HepG2 (cell line): ENCODE measurements around the gene TMEM19. TPM values are rescaled to one million over a fixed set of nuclear protein-coding genes. Genes with fewer than 3 reads are reported as not detected.

ENCODE experiments used
- ADNP ChIP-seq: sonication (generic); formaldehyde crosslinking; IDR thresholded peaks from 2 replicates; pipeline ENCODE4 v1.4.0; 2020; ENCODE audit warnings: missing genetic modification reagents
- CBX1 ChIP-seq: IDR thresholded peaks from one replicate; pipeline ENCODE4 v1.6.1; 2016; ENCODE audit warnings: antibody characterized with exemption, low read depth
- CBX5 ChIP-seq: sonication (generic); formaldehyde crosslinking; IDR thresholded peaks from 2 replicates; pipeline ENCODE4 v1.4.0; 2020; ENCODE audit warnings: missing genetic modification reagents, borderline replicate concordance
- EED ChIP-seq: sonication (generic); formaldehyde crosslinking; IDR thresholded peaks from 2 replicates; pipeline ENCODE4 v1.5.0; 2020; ENCODE audit warnings: mild to moderate bottlenecking, missing genetic modification reagents
- ELF3 ChIP-seq: IDR thresholded peaks from 2 replicates; pipeline ENCODE4 v1.6.1; 2016; ENCODE audit warnings: missing genetic modification reagents, missing compliant biosample characterization
- ERF ChIP-seq: IDR thresholded peaks from 2 replicates; pipeline ENCODE4 v1.6.1; 2018; ENCODE audit warnings: missing biosample characterization, missing genetic modification reagents
- FOSL2 ChIP-seq: sonication (generic); formaldehyde crosslinking; IDR thresholded peaks from 2 replicates; pipeline ENCODE4 v1.4.0; 2020; ENCODE audit warnings: missing genetic modification reagents
- MED8 ChIP-seq: sonication (generic); formaldehyde crosslinking; IDR thresholded peaks from 2 replicates; pipeline ENCODE4 v1.8.1; 2023; ENCODE audit warnings: mild to moderate bottlenecking, missing genetic modification reagents; ENCODE audit not compliant: insufficient replicate concordance
- MIER2 ChIP-seq: IDR thresholded peaks from 2 replicates; pipeline ENCODE4 v1.6.1; 2016; ENCODE audit warnings: missing biosample characterization, missing genetic modification reagents
- RBAK ChIP-seq: sonication (generic); formaldehyde crosslinking; IDR thresholded peaks from 2 replicates; pipeline ENCODE4 v1.5.1; 2020; ENCODE audit warnings: mild to moderate bottlenecking, missing genetic modification reagents
- SALL2 ChIP-seq: sonication (generic); formaldehyde crosslinking; IDR thresholded peaks from 2 replicates; pipeline ENCODE4 v1.8.1; 2023; ENCODE audit warnings: mild to moderate bottlenecking, missing genetic modification reagents, inconsistent platforms
- SP1 ChIP-seq, 2 experiments: fragments of 450-650 bp in 1 of 2; sonication (generic) in 1 of 2; formaldehyde crosslinking in 1 of 2; IDR thresholded peaks; 2 replicates each; pipeline versions ENCODE4 v1.4.0 to v1.6.1; 2016 to 2020; ENCODE audit warnings: missing genetic modification reagents in 1 of 2
- ZC3H13 ChIP-seq: sonication (generic); formaldehyde crosslinking; IDR thresholded peaks from 2 replicates; pipeline ENCODE4 v1.8.1; 2023; ENCODE audit warnings: mild to moderate bottlenecking, missing genetic modification reagents, moderate library complexity
- ZNF367 ChIP-seq: sonication (generic); formaldehyde crosslinking; IDR thresholded peaks from 2 replicates; pipeline ENCODE4 v1.4.0; 2020; ENCODE audit warnings: missing genetic modification reagents, borderline replicate concordance
- ZSCAN25 ChIP-seq: sonication (generic); formaldehyde crosslinking; IDR thresholded peaks from 2 replicates; pipeline ENCODE4 v1.8.0; 2022; ENCODE audit warnings: mild to moderate bottlenecking, missing genetic modification reagents
- polyA plus RNA-seq, 8 experiments: library from polyadenylated mRNA; depleted of rRNA in 3 of 8; stranded (reverse) in 7 of 8; unstranded in 1 of 8; fragments of >200 nt; fragmentation: Illumina TruSeq in 4 of 8; extraction: Trizol in 4 of 8; gene quantifications; 2 replicates each; pipeline versions ENCODE4 v1.2.1 to v1.2.3, GENCODE V29; 2011 to 2016; ENCODE audit warnings: low read depth in 4 of 8, missing spikeins in 1 of 8, mixed read lengths in 1 of 8; ENCODE audit not compliant: insufficient read depth in 1 of 8
- total RNA-seq, 5 experiments: library from RNA; depleted of rRNA; stranded (reverse); fragments of >200 nt; fragmentation: Illumina TruSeq; extraction: Trizol; gene quantifications; 2 replicates each; pipeline ENCODE4 v1.2.3, GENCODE V29; 2016; ENCODE audit warnings: low read depth in 1 of 5
- TF ChIP-seq, protein P1 (sequence below): IDR thresholded peaks from 2 replicates; pipeline ENCODE4 v1.6.1; 2012; ENCODE audit warnings: low read length, improper control_type of control experiment
- TF ChIP-seq, protein P2 (sequence below): sonication (generic); formaldehyde crosslinking; IDR thresholded peaks from 2 replicates; pipeline ENCODE4 v1.4.0; 2020; ENCODE audit warnings: missing genetic modification reagents, borderline replicate concordance
- TF ChIP-seq, protein P3 (sequence below): sonication (generic); formaldehyde crosslinking; IDR thresholded peaks from 2 replicates; pipeline ENCODE4 v1.4.0; 2020; ENCODE audit warnings: missing genetic modification reagents

TMEM19 gene
- total and polyA plus RNA-seq, 2 of the 13 experiments (the other 11 are each of a cell fraction or from before 2014, with no cell fraction given) = 16.9 to 22.5 TPM

DNA sequence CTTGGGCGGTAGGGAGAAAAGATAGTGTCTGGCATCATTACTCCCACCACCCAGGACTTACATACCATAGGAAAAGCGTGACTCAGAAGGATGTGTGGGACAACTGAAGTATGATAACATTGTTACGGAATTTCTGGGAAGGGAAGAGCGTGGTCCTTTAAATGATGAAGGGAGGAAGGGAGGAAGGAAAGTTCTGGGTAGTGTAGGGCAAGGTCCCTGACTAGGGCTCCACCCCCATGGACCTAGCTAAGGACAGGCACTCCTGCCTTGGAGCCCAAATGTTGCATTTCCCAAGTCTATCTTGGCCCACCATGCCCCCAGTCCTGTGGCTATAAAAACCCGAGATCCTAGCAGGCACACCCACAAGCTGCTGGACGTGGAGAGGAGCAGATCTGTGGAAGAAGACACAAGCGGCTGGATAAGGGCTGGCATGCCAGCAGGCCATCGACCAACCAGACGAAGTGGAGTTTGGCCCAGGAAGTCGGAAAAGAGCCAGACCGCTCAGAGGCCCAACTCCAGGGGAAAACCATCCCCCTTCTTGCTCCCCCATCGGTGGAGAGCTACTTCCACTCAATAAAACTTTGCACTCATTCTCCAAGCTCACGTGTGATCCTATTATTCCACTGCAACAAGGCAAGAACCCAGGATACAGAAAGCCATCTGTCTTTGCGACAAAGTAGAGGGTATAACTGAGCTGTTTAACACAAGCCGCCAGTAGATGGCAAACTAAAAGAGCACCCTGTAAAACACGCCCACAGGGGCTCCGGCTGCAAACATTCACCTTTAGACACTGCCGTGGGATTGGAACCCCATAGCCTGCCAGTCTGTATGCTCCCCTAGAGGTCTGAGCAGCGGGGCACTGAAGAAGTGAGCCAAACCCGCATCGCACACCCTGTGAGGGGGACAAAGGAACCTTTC is 45.8 kb downstream of the TMEM19 start (continued):
- TF ChIP-seq ADNP (CRISPR knock-in tag) (no peak), MED8 (peak; percentile 44), SP1 (IDR thresholded peaks at IDR 0.05) (no peak), SP1 (CRISPR knock-in tag; IDR thresholded peaks at IDR 0.05) (0 out of 2 replicates have a peak, but pooled peaks have one; percentile 10), ERF (no peak), CBX5 (CRISPR knock-in tag) (no peak), SALL2 (CRISPR knock-in tag) (peak; percentile 70; the same call in 1 of the 2 replicates), EED (CRISPR knock-in tag) (0 out of 2 replicates have a peak, but pooled peaks have one; percentile 67), MIER2 (peak; percentile 26; the same call in 1 of the 2 replicates), FOSL2 (CRISPR knock-in tag) (no peak), RBAK (CRISPR knock-in tag) (no peak), ELF3 (CRISPR knock-in tag) (0 out of 2 replicates have a peak, but pooled peaks have one; percentile 32), ZNF367 (no peak), ZC3H13 (CRISPR knock-in tag) (no peak), ZSCAN25 (CRISPR knock-in tag) (no peak), CBX1 (no peak)
- TF ChIP-seq, protein P1, sequence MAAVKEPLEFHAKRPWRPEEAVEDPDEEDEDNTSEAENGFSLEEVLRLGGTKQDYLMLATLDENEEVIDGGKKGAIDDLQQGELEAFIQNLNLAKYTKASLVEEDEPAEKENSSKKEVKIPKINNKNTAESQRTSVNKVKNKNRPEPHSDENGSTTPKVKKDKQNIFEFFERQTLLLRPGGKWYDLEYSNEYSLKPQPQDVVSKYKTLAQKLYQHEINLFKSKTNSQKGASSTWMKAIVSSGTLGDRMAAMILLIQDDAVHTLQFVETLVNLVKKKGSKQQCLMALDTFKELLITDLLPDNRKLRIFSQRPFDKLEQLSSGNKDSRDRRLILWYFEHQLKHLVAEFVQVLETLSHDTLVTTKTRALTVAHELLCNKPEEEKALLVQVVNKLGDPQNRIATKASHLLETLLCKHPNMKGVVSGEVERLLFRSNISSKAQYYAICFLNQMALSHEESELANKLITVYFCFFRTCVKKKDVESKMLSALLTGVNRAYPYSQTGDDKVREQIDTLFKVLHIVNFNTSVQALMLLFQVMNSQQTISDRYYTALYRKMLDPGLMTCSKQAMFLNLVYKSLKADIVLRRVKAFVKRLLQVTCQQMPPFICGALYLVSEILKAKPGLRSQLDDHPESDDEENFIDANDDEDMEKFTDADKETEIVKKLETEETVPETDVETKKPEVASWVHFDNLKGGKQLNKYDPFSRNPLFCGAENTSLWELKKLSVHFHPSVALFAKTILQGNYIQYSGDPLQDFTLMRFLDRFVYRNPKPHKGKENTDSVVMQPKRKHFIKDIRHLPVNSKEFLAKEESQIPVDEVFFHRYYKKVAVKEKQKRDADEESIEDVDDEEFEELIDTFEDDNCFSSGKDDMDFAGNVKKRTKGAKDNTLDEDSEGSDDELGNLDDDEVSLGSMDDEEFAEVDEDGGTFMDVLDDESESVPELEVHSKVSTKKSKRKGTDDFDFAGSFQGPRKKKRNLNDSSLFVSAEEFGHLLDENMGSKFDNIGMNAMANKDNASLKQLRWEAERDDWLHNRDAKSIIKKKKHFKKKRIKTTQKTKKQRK = no peak
- TF ChIP-seq, protein P2, sequence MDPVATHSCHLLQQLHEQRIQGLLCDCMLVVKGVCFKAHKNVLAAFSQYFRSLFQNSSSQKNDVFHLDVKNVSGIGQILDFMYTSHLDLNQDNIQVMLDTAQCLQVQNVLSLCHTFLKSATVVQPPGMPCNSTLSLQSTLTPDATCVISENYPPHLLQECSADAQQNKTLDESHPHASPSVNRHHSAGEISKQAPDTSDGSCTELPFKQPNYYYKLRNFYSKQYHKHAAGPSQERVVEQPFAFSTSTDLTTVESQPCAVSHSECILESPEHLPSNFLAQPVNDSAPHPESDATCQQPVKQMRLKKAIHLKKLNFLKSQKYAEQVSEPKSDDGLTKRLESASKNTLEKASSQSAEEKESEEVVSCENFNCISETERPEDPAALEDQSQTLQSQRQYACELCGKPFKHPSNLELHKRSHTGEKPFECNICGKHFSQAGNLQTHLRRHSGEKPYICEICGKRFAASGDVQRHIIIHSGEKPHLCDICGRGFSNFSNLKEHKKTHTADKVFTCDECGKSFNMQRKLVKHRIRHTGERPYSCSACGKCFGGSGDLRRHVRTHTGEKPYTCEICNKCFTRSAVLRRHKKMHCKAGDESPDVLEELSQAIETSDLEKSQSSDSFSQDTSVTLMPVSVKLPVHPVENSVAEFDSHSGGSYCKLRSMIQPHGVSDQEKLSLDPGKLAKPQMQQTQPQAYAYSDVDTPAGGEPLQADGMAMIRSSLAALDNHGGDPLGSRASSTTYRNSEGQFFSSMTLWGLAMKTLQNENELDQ (CRISPR knock-in tag) = no peak
- TF ChIP-seq, protein P3, sequence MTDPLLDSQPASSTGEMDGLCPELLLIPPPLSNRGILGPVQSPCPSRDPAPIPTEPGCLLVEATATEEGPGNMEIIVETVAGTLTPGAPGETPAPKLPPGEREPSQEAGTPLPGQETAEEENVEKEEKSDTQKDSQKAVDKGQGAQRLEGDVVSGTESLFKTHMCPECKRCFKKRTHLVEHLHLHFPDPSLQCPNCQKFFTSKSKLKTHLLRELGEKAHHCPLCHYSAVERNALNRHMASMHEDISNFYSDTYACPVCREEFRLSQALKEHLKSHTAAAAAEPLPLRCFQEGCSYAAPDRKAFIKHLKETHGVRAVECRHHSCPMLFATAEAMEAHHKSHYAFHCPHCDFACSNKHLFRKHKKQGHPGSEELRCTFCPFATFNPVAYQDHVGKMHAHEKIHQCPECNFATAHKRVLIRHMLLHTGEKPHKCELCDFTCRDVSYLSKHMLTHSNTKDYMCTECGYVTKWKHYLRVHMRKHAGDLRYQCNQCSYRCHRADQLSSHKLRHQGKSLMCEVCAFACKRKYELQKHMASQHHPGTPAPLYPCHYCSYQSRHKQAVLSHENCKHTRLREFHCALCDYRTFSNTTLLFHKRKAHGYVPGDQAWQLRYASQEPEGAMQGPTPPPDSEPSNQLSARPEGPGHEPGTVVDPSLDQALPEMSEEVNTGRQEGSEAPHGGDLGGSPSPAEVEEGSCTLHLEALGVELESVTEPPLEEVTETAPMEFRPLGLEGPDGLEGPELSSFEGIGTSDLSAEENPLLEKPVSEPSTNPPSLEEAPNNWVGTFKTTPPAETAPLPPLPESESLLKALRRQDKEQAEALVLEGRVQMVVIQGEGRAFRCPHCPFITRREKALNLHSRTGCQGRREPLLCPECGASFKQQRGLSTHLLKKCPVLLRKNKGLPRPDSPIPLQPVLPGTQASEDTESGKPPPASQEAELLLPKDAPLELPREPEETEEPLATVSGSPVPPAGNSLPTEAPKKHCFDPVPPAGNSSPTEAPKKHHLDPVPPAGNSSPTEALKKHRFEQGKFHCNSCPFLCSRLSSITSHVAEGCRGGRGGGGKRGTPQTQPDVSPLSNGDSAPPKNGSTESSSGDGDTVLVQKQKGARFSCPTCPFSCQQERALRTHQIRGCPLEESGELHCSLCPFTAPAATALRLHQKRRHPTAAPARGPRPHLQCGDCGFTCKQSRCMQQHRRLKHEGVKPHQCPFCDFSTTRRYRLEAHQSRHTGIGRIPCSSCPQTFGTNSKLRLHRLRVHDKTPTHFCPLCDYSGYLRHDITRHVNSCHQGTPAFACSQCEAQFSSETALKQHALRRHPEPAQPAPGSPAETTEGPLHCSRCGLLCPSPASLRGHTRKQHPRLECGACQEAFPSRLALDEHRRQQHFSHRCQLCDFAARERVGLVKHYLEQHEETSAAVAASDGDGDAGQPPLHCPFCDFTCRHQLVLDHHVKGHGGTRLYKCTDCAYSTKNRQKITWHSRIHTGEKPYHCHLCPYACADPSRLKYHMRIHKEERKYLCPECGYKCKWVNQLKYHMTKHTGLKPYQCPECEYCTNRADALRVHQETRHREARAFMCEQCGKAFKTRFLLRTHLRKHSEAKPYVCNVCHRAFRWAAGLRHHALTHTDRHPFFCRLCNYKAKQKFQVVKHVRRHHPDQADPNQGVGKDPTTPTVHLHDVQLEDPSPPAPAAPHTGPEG (CRISPR knock-in tag) = no peak
